K562 (cell line): ENCODE data around the gene HHATL. TPM values are rescaled to one million over a fixed set of nuclear protein-coding genes. Genes with fewer than 3 reads are reported as not detected.

Experiments
- ATAC-seq: fragments of 200-7000 bp; cut with Tn5 transposase; 3 replicates; pipeline ENCODE4 v1.9.1; 2020; ENCODE audit warnings: moderate library complexity
- BruUV-seq: library from RNA; stranded (reverse); fragments of 400-500 nt; replicated peaks from 2 replicates; lab custom pipeline; 2021; lab: Mats Ljungman, UMichigan
- CTCF ChIA-PET: fragments of 300-600 bp; formaldehyde crosslinking; extraction: SDS; loops from one replicate; lab custom pipeline; 2021; ENCODE audit warnings: low intra/inter-chr PET ratio; lab: Yijun Ruan, JAX
- POLR2A ChIA-PET: fragments of 300-600, 350-650 bp; sonication (Branson Sonifier 250); formaldehyde crosslinking; extraction: SDS; loops from one replicate; lab custom pipeline; 2021; ENCODE audit warnings: antibody characterized with exemption, inconsistent platforms; lab: Yijun Ruan, JAX
- DNase-seq, 4 experiments: peaks; one replicate each; pipeline versions ENCODE4 v3.0.0 to v3.0.0-alpha.2; 2011 to 2018; ENCODE audit warnings: low spot score in 3 of 4, mixed read lengths in 3 of 4; ENCODE audit errors: extremely low read depth in 1 of 4
- FAIRE-seq: peaks from 2 replicates; lab custom pipeline; 2011; peaks lifted over from hg19 to GRCh38; lab: Jason Lieb, UNC
- H2AFZ ChIP-seq: 2 replicates; pipeline ENCODE4 v1.6.0; 2011; ENCODE audit warnings: low read depth, low read length, control low read depth, inconsistent platforms
- H3K27ac ChIP-seq: fragments of 200-600 bp; 3 replicates; pipeline ENCODE4 v1.8.0; 2011; ENCODE audit warnings: low read depth, mild to moderate bottlenecking, control low read depth, inconsistent platforms, low read length, moderate library complexity, mixed read lengths; ENCODE audit errors: extremely low read depth
- H3K27me3 ChIP-seq, 2 experiments: fragments of 300-600 bp in 1 of 2; 2 replicates in 1 of 2; 3 replicates in 1 of 2; pipeline versions ENCODE4 v1.6.0 to v1.8.0; 2011; ENCODE audit warnings: inconsistent platforms in 2 of 2, low read length in 2 of 2, mild to moderate bottlenecking in 1 of 2, mixed read lengths in 1 of 2, moderate library complexity in 1 of 2; ENCODE audit not compliant: control insufficient read depth in 2 of 2, insufficient read depth in 2 of 2
- H3K36me3 ChIP-seq: fragments of 300-600 bp; 3 replicates; pipeline ENCODE4 v1.8.0; 2011; ENCODE audit warnings: mild to moderate bottlenecking, low read length, inconsistent platforms; ENCODE audit not compliant: control insufficient read depth, insufficient read depth
- H3K4me1 ChIP-seq, 2 experiments: fragments of 200-600 bp in 1 of 2; replicated peaks in 1 of 2; 2 replicates in 1 of 2; 3 replicates in 1 of 2; pipeline versions ENCODE4 v1.5.1 to v1.8.0; 2011; ENCODE audit warnings: inconsistent platforms in 2 of 2, low read length in 2 of 2, mild to moderate bottlenecking in 1 of 2, mixed read lengths in 1 of 2, moderate library complexity in 1 of 2; ENCODE audit not compliant: control insufficient read depth in 2 of 2, insufficient read depth in 2 of 2
- H3K4me2 ChIP-seq: 2 replicates; pipeline ENCODE4 v1.6.1; 2011; ENCODE audit warnings: low read length, control low read depth, inconsistent platforms, mixed read lengths; ENCODE audit not compliant: insufficient read depth
- H3K4me3 ChIP-seq: fragments of 200-600 bp; sonication (generic), shearing (Covaris generic); 2 replicates; pipeline ENCODE4 v1.5.1; 2016; ENCODE audit warnings: control low read depth, inconsistent platforms
- H3K79me2 ChIP-seq: fragments of 200-600 bp; 3 replicates; pipeline ENCODE4 v1.8.0; 2011; ENCODE audit warnings: low read length, inconsistent platforms; ENCODE audit not compliant: control insufficient read depth, insufficient read depth
- H3K9ac ChIP-seq, 2 experiments: 2 replicates each; pipeline versions ENCODE4 v1.6.0 to v1.6.1; 2011; ENCODE audit warnings: low read depth in 2 of 2, low read length in 2 of 2, control low read depth in 1 of 2, inconsistent platforms in 1 of 2, mild to moderate bottlenecking in 1 of 2, mixed read lengths in 1 of 2; ENCODE audit not compliant: insufficient read depth in 1 of 2
- H3K9me1 ChIP-seq: one replicate; pipeline ENCODE4 v1.6.0; 2011; ENCODE audit warnings: inconsistent platforms, mild to moderate bottlenecking, low read length, moderate library complexity; ENCODE audit not compliant: control insufficient read depth, insufficient read depth
- H3K9me3 ChIP-seq: replicated peaks from 2 replicates; pipeline ENCODE4 v1.5.1; 2011; ENCODE audit warnings: low read depth, low read length, inconsistent platforms; ENCODE audit not compliant: control insufficient read depth, insufficient read depth
- H4K20me1 ChIP-seq: replicated peaks from 2 replicates; pipeline ENCODE4 v1.6.1; 2011; ENCODE audit warnings: low read length, inconsistent platforms, mixed read lengths; ENCODE audit not compliant: control insufficient read depth, insufficient read depth
- FOXP1 ChIP-seq: sonication (generic); formaldehyde crosslinking; IDR thresholded peaks from 2 replicates; pipeline ENCODE4 v1.8.0; 2022; ENCODE audit warnings: mild to moderate bottlenecking, missing genetic modification reagents
- OTX1 ChIP-seq: fragments of 450-650 bp; formaldehyde crosslinking; IDR thresholded peaks from 2 replicates; pipeline ENCODE4 v1.4.0; 2022; ENCODE audit warnings: mild to moderate bottlenecking
- ZNF174 ChIP-seq: fragments of 250-450 bp; sonication (Bioruptor Pico); IDR thresholded peaks from 2 replicates; pipeline ENCODE4 v1.4.0; 2020; ENCODE audit warnings: mild to moderate bottlenecking
- ZNF57 ChIP-seq: fragments of 450-650 bp; formaldehyde crosslinking; IDR thresholded peaks from 2 replicates; pipeline ENCODE4 v1.4.0; 2020; ENCODE audit warnings: mild to moderate bottlenecking, moderate library complexity
- ZNF583 ChIP-seq: fragments of 250-450 bp; sonication (Bioruptor Pico); IDR thresholded peaks from 2 replicates; pipeline ENCODE4 v1.4.0; 2020
- ZNF717 ChIP-seq: fragments of 250-450 bp; sonication (Bioruptor Pico); IDR thresholded peaks from 2 replicates; pipeline ENCODE4 v1.5.0; 2021
- ZNF766 ChIP-seq: fragments of 200-800 bp; sonication (Bioruptor generic); conservative IDR thresholded peaks from 2 replicates; pipeline ENCODE4 v1.6.1; 2016; ENCODE audit warnings: missing genetic modification characterization, missing compliant biosample characterization
- WGBS: fragments of 100-300 bp; shearing (Covaris generic); methylation state at CpG from one replicate; pipeline ENCODE4 v1.1.6; 2016; ENCODE audit warnings: low coverage, mixed read lengths; ENCODE audit not compliant: insufficient coverage; ENCODE audit errors: missing lambda C conversion rate; 5-methylcytosine and 5-hydroxymethylcytosine counted together
- in situ Hi-C: fragments of 300-500 bp; cut with MboI; formaldehyde crosslinking; loops from 4 replicates; pipeline ENCODE4 v1.15.0; 2018; ENCODE audit warnings: inconsistent platforms, mixed read lengths
- intact Hi-C: fragments of 100-400 bp; cut with micrococcal nuclease; formaldehyde crosslinking; loops from 2 replicates; pipeline ENCODE4 v1.14.2; 2022
- polyA plus RNA-seq, 8 experiments: library from polyadenylated mRNA; depleted of rRNA in 4 of 8; stranded (reverse) in 5 of 8; unstranded in 3 of 8; fragments of >200 nt; fragmentation: Nextera tagmentation in 2 of 8; fragmentation: Illumina TruSeq in 1 of 8; extraction: Ambion mirVana in 2 of 8; extraction: Trizol in 1 of 8; gene quantifications; 2 replicates each; pipeline versions ENCODE4 v1.2.1 to v1.2.3, GENCODE V29; 2011 to 2014; ENCODE audit warnings: inconsistent platforms in 1 of 8, missing spikeins in 1 of 8
- total RNA-seq, 7 experiments: library from RNA; depleted of rRNA in 6 of 7; stranded (reverse); fragments of >200 nt in 6 of 7; fragmentation: Illumina TruSeq in 2 of 7; extraction: Trizol in 2 of 7; gene quantifications; 2 replicates each; pipeline versions ENCODE4 v1.2.1 to v1.2.3, GENCODE V29; 2011 to 2021; ENCODE audit warnings: low replicate concordance in 1 of 7
- TF ChIP-seq, protein P1 (sequence below): sonication (generic); formaldehyde crosslinking; IDR thresholded peaks from 2 replicates; pipeline ENCODE4 v1.8.0; 2022; ENCODE audit warnings: mild to moderate bottlenecking, missing genetic modification reagents
- TF ChIP-seq, protein P2 (sequence below): fragments of 250-450 bp; sonication (Bioruptor Pico); IDR thresholded peaks from 2 replicates; pipeline ENCODE4 v1.4.0; 2020; ENCODE audit warnings: borderline replicate concordance
- TF ChIP-seq, protein P3 (sequence below): IDR thresholded peaks from 2 replicates; pipeline ENCODE4 v1.6.1; 2016; ENCODE audit warnings: missing genetic modification characterization, missing compliant biosample characterization

Gene HHATL
- total and polyA plus RNA-seq, 9 of the 15 experiments (the other 6 are each of a cell fraction or from before 2014, with no cell fraction given) = not detected

- Histone ChIP-seq H3K4me2 (no peak overlapping the region), H3K4me3 (no peak overlapping the region), H3K9me1 (peaks cover 5% of the 10 kb centered on the region), H3K4me1 (peaks cover 0 to 14% of the 10 kb centered on the region in 2 experiments; a peak in 1 of 5 replicates), H4K20me1 (peaks cover 16% of the 10 kb centered on the region), H3K27ac (no peak overlapping the region), H3K79me2 (no peaks in the 10 kb centered on the region), H3K36me3 (no peaks in the 10 kb centered on the region), H2AFZ (no peak overlapping the region), H3K9me3 (no peaks in the 10 kb centered on the region), H3K9ac (no peak overlapping the region), H3K27me3 (peaks cover 6 to 43% of the 10 kb centered on the region in 2 experiments)
- ATAC-seq = no peak
- DNase-seq = peak in 1 of 4 experiments; percentile 10
- TF ChIP-seq, protein P1, sequence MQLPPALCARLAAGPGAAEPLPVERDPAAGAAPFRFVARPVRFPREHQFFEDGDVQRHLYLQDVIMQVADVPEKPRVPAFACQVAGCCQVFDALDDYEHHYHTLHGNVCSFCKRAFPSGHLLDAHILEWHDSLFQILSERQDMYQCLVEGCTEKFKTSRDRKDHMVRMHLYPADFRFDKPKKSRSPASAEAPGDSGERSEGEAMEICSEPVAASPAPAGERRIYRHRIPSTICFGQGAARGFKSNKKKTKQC (CRISPR knock-in tag) = no peak
- TF ChIP-seq ZNF174 (CRISPR knock-in tag) (no peak), ZNF766 (CRISPR knock-in tag) (no peak), ZNF57 (CRISPR knock-in tag) (no peak), ZNF583 (no peak), OTX1 (no peak), ZNF717 (no peak), FOXP1 (CRISPR knock-in tag) (no peak)
- TF ChIP-seq, protein P2, sequence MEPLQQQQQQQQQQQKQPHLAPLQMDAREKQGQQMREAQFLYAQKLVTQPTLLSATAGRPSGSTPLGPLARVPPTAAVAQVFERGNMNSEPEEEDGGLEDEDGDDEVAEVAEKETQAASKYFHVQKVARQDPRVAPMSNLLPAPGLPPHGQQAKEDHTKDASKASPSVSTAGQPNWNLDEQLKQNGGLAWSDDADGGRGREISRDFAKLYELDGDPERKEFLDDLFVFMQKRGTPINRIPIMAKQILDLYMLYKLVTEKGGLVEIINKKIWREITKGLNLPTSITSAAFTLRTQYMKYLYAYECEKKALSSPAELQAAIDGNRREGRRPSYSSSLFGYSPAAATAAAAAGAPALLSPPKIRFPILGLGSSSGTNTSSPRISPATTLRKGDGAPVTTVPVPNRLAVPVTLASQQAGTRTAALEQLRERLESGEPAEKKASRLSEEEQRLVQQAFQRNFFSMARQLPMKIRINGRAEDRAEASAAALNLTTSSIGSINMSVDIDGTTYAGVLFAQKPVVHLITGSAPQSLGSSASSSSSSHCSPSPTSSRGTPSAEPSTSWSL (CRISPR knock-in tag) = no peak
- TF ChIP-seq, protein P3, sequence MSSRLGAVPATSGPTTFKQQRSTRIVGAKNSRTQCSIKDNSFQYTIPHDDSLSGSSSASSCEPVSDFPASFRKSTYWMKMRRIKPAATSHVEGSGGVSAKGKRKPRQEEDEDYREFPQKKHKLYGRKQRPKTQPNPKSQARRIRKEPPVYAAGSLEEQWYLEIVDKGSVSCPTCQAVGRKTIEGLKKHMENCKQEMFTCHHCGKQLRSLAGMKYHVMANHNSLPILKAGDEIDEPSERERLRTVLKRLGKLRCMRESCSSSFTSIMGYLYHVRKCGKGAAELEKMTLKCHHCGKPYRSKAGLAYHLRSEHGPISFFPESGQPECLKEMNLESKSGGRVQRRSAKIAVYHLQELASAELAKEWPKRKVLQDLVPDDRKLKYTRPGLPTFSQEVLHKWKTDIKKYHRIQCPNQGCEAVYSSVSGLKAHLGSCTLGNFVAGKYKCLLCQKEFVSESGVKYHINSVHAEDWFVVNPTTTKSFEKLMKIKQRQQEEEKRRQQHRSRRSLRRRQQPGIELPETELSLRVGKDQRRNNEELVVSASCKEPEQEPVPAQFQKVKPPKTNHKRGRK (tag) = no peak
- no TSS peak for BruUV-seq
- FAIRE-seq = no peak
- intact Hi-C loops = no loop called here
- ChIA-PET POLR2A (no interaction called here), CTCF (no interaction called here)
- WGBS = 3% methylated on average over 10 of the region's 10 CpGs
- in situ Hi-C loops = no loop called here
Measured at GRCh38 chr3:42699511-42699971, 3.1 kb downstream of the HHATL start.
